CD4-positive, alpha-beta T cell treated with Interleukin-21 for 1 hour (primary cell): Measurements from ENCODE around the gene ACSL3.
"Not testable (repeated sequence)": the region's sequence is repeated elsewhere in the genome, so short reads cannot be mapped to it uniquely, and the experiment has no call there.

Experiments
- DNase-seq: peaks from one replicate; pipeline ENCODE4 v3.0.0-alpha.2; 2020

Gene ACSL3

GRCh38 chr2:222860740-222861410 is at the start of gene ACSL3:
Gene ACSL3, plus strand, starts transcription at chr2:222861036. Its CDS starts 47,737 bp downstream, at chr2:222908773.
- DNase-seq, result peak; percentile 91

GRCh38 chr2:222811828-222812227 is 49.0 kb upstream of the ACSL3 start:
- no peak for DNase-seq

- DNase-seq, result no peak
Measured at GRCh38 chr2:222813177-222813843, 47.5 kb upstream of the ACSL3 start.

- DNase-seq, result no peak
Measured at GRCh38 chr2:222819722-222820333, 41.0 kb upstream of the ACSL3 start.

- DNase-seq, result no peak
Measured at GRCh38 chr2:222823183-222823930, 37.5 kb upstream of the ACSL3 start.

GRCh38 chr2:222825031-222825430 is 35.8 kb upstream of the ACSL3 start:
- no peak for DNase-seq

- DNase-seq, result no peak
Measured at GRCh38 chr2:222827417-222827816, 33.4 kb upstream of the ACSL3 start.

GRCh38 chr2:222828572-222828971 is 32.3 kb upstream of the ACSL3 start:
- DNase-seq, result no peak

- no peak for DNase-seq
Measured at GRCh38 chr2:222830164-222830563, 30.7 kb upstream of the ACSL3 start.

GRCh38 chr2:222833410-222833809 is 27.4 kb upstream of the ACSL3 start:
- DNase-seq, result no peak

GRCh38 chr2:222835143-222835822 is 25.6 kb upstream of the ACSL3 start:
- no peak for DNase-seq

- no peak for DNase-seq
Measured at GRCh38 chr2:222835823-222836151, 25.0 kb upstream of the ACSL3 start.

GRCh38 chr2:222837643-222838056 is 23.2 kb upstream of the ACSL3 start:
- no peak for DNase-seq

- DNase-seq, result no peak
Measured at GRCh38 chr2:222840060-222840802, 20.6 kb upstream of the ACSL3 start.

- no peak for DNase-seq
Measured at GRCh38 chr2:222842491-222843174, 18.2 kb upstream of the ACSL3 start.

- no peak for DNase-seq
Measured at GRCh38 chr2:222844323-222844722, 16.5 kb upstream of the ACSL3 start.

- not testable (repeated sequence) for DNase-seq
Measured at GRCh38 chr2:222845314-222845713, 15.5 kb upstream of the ACSL3 start.

- no peak for DNase-seq
Measured at GRCh38 chr2:222846003-222846402, 14.8 kb upstream of the ACSL3 start.

GRCh38 chr2:222848031-222848430 is 12.8 kb upstream of the ACSL3 start:
- DNase-seq, result not testable (repeated sequence)

- DNase-seq, result no peak
Measured at GRCh38 chr2:222848862-222849261, 12.0 kb upstream of the ACSL3 start.

- no peak for DNase-seq
Measured at GRCh38 chr2:222851956-222852617, 8.7 kb upstream of the ACSL3 start.
